ENCODE measurements around the gene PREX1.

- TF ChIP-seq CTCF (conservative IDR thresholded peaks at IDR 0.05 in 1 of 2, IDR thresholded peaks at IDR 0.05 in 1 of 2; ENCODE audit: low read depth in 1 of 2, low read length in 2 of 2), result no peak
- TF ChIP-seq EZH2 (IDR thresholded peaks at IDR 0.05; ENCODE audit: low read length, missing control alignments), result no peak
Observed at GRCh38 chr20:48630342-48631075, 197.3 kb downstream of the PREX1 start.

All from fibroblast of lung (primary cell).